ENCODE data around the gene NOSTRIN.
A peak's percentile ranks its signal among the peaks of the same experiment; 100 is the strongest.
"Not testable (repeated sequence)": the region's sequence is repeated elsewhere in the genome, so short reads cannot be mapped to it uniquely, and the experiment has no call there.

NOSTRIN gene

DNA sequence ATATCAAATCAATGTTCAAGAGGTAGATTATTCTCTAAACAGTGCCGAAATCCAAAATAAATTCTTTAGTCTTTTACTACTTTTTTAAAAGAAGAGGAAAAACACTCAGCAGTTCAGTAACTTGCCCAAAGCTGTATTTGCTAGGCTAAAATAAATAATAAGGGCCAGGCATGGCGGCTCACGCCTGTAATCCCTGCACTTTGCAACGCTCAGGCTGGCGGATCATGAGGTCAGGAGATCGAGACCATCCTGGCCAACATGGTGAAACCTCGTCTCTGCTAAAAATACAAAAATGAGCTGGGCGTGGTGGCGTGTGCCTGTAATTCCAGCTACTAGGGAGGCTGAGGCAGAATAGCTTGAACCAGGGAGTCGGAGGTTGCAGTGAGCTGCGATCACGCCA, 79.7 kb downstream of the NOSTRIN start:
- not testable (repeated sequence) for DNase-seq (ENCODE audit: low read depth)

- no peak for DNase-seq (ENCODE audit: low read depth)
Observed at GRCh38 chr2:168884975-168885374, 82.5 kb downstream of the NOSTRIN start.

GRCh38 chr2:168889635-168890005, 87.2 kb downstream of the NOSTRIN start:
- no peak for DNase-seq (ENCODE audit: low read depth)

- DNase-seq (ENCODE audit: low read depth): peak; percentile 84
Observed at GRCh38 chr2:168890006-168890782, 87.8 kb downstream of the NOSTRIN start, which contains the start of gene SPC25. TSS of gene SPC25 (minus strand) at chr2:168890430. CDS start at chr2:168889519, 911 bp downstream.

- DNase-seq (ENCODE audit: low read depth): no peak
Observed at GRCh38 chr2:168892327-168892726, 89.9 kb downstream of the NOSTRIN start.

DNA sequence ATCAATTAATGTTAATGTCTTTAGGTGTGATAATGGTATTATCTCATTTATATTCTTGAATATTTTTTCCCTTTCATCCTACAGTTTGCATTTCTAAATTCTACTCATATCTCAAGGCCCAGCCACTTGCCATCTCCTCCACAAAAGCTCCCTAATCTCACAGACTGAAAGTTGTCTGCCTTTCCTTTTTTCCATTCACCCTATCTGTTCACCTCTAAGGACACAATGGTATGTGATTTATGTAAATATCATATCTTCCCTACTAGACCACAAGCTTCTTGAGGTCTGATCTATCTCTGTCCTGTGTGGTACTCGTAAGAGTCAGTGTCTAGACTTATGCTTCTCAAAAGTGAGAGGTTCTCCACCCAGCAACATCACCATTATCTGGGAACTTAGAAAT, 91.7 kb downstream of the NOSTRIN start:
- DNase-seq (ENCODE audit: low read depth): no peak

- no peak for DNase-seq (ENCODE audit: low read depth)
Observed at GRCh38 chr2:168894720-168895119, 92.3 kb downstream of the NOSTRIN start.

DNA sequence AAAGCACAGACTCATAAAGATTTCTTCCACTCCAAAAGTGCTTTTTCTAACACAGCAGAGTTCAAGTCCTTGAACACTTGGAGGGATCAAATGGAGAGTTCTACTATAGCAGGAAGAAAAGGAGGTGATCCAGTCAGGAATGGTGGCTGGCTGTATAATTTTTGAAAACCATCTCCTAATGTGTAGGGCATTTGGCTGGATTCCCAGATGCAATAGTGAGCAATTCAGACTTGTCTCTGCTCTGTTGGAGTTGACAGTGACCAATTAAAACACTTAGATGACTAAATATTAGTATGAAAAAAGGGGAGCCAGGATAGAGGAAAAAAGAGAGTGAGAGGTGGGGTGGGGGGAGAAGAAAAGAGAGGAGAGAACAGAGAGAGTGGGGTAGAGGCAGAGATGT, 93.3 kb downstream of the NOSTRIN start:
- no peak for DNase-seq (ENCODE audit: low read depth)

GRCh38 chr2:168896783-168897182, 94.3 kb downstream of the NOSTRIN start:
- no peak for DNase-seq (ENCODE audit: low read depth)

- no peak for DNase-seq (ENCODE audit: low read depth)
Observed at GRCh38 chr2:168897449-168897848, 95.0 kb downstream of the NOSTRIN start.

GRCh38 chr2:168901003-168901402, 98.6 kb downstream of the NOSTRIN start, which contains the start of gene G6PC2:
TSS of gene G6PC2 (plus strand) at chr2:168901291. CDS start at chr2:168901332, 41 bp downstream.
- DNase-seq (ENCODE audit: low read depth): no peak

DNA sequence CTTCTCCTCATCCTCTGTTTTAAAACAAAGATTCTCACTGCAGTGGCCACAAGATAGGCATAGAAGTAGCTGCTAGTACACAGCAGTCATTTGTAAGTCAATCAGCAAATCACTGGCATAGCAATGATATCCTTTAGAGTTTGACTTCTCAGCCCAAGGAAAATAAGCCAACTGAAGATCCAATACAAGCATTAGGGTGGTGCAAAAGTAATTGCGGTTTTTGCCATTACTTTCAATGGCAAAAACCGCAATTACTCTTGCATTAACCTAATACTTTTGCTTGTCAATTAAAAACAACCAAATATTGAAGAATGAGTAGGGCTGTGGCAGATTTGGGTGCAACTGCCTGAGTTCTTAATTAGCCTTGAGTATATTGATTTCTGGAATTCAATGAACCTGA, 101.5 kb downstream of the NOSTRIN start:
- DNase-seq (ENCODE audit: low read depth): no peak

GRCh38 chr2:168904358-168904757, 101.9 kb downstream of the NOSTRIN start:
- DNase-seq (ENCODE audit: low read depth): no peak

GRCh38 chr2:168907940-168908662, 105.7 kb downstream of the NOSTRIN start:
- no peak for DNase-seq (ENCODE audit: low read depth)

DNA sequence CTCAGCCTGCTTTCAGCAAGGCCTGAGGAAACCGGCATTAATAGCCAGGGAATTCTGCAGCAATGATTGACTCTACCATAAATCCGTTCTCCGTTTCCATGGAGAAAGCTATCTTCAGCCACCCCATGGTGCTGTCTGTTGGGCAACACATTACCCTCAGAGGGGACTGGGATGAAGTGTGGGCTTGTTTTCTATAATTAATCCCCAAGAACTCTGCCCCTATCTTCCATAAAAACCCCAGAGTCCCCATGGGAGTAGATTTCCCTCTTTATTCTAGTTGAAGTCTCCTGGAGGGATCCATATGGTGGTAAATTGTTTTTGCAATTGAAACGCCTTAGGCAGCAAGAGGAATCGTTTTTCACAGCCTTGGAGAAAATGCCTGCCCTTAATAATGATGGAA, 107.9 kb downstream of the NOSTRIN start:
- DNase-seq (ENCODE audit: low read depth): no peak

DNA sequence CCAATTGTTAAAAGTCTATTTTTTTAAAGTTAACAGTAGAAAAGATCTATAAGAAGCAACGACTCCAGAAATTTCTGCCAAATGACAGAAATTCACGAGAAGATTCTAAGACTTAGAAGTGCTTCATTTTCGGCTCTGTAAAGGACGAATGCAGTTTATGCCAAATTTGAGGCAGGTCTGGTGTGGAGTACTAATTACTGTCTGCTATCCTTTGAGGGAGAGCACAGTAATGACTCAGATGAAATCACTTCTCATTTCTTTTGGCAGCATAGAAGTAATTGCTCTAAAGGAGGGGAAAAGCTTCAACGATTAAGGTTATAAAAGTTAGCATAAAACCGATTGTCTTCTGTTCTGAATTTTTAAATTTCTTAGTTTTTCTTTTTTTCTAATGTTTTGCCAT, 110.0 kb downstream of the NOSTRIN start:
- no peak for DNase-seq (ENCODE audit: low read depth)

DNA sequence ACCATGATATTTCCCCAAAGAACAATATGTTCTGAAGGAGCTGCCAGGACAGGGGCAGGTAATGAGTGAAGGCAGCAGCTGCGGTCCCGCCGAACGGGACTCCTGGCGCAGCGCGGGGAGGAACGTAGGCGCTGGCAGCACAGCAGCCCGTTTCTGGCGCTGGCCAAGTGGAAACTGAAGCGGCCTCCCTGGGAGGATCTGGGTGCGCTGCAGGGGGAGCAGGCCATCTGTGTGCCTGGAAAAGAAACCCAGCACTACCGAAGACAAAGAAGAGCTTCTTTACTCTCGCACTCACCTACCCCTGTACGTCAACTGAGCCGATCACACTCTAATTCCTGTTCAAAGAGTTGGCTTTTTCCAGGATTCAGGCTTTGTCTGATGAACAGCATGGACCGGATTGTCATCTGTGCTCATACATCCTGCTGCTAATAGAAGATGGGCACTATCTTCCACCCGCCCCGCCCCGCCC, 110.5 kb downstream of the NOSTRIN start:
- no peak for DNase-seq (ENCODE audit: low read depth)

DNA sequence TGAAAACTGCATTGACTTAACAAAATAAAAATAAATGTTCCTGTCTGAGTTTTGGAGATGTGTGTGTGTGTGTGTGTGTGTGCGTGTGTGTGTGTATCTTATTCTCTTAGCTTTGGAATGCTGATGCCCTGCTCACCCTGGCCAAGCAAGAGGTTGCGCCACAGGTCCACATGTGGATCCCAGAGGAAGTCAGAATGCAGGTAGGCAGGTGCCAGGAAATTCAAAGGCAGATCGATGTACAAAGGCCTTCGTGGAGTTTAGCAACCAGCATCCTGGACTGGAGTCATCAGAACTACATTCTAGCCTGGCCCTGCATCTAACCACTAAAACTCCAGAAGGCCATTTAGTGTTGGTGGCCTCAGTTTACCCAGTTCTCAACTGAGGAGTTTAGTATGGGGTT, 111.1 kb downstream of the NOSTRIN start:
- no peak for DNase-seq (ENCODE audit: low read depth)
